SH-SY5Y (cell line): ENCODE measurements around the gene ATE1.

ENCODE experiments used
- GATA2 ChIP-seq: IDR thresholded peaks from 2 replicates; pipeline ENCODE4 v1.6.1; 2011; ENCODE audit warnings: mild to moderate bottlenecking, low read depth, low read length
- GATA3 ChIP-seq: IDR thresholded peaks from 2 replicates; pipeline ENCODE4 v1.6.1; 2011; ENCODE audit warnings: low read depth, mild to moderate bottlenecking, low read length, moderate library complexity

DNA sequence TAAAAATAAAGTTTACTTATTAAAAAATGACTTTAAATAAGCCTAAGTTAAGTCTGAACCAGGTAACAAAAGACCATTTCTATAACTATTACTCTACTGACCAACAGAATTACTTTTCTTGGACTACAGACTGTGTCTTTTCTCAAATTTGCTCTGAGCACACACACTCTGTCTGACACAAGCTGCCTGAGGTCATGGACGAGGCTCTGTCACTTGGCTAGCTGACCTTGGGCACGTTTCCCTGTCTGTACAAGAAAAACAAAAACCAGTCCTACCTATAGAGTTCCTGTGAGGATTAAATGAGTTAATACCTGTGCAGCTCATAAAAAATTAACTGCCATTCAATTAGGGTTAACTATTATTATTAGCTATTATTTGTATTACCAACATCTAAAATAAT is 22.9 kb downstream of the ATE1 start:
- no peak for TF ChIP-seq GATA3
- TF ChIP-seq GATA2, result no peak
